IPS-NIHi7 (cell line): ENCODE measurements around the gene ZNF600.
A peak's percentile ranks its signal among the peaks of the same experiment; 100 is the strongest.
"Not testable (repeated sequence)": the region's sequence is repeated elsewhere in the genome, so short reads cannot be mapped to it uniquely, and the experiment has no call there.

Source experiments
- DNase-seq: peaks from one replicate; pipeline ENCODE4 v3.0.0; 2012; ENCODE audit warnings: mixed read lengths; ENCODE audit errors: extremely low spot score

ZNF600 gene

GRCh38 chr19:52741951-52742485 is 44.6 kb downstream of the ZNF600 start:
- no peak for DNase-seq

- not testable (repeated sequence) for DNase-seq
Observed at GRCh38 chr19:52741371-52741770, 45.2 kb downstream of the ZNF600 start.

DNA sequence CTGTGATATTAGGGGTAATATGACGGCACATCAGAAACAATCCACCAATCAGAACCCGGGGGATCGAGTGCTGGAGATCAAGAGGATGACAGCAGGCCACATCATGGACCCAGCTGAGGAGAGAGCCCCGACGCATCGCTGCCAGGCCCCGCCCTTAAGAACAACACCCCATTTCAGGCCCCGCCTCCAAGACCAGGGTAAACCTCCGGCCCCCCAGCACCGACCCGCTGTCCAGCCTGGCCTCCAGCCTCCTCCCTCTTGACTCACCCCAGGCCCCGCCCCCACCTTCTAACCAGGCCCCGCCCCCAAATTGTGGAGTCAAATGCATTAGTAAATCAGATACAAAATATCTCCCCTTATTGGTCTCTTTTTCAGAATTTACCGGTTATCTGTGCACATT is 47.0 kb downstream of the ZNF600 start:
- DNase-seq = peak; percentile 31

DNA sequence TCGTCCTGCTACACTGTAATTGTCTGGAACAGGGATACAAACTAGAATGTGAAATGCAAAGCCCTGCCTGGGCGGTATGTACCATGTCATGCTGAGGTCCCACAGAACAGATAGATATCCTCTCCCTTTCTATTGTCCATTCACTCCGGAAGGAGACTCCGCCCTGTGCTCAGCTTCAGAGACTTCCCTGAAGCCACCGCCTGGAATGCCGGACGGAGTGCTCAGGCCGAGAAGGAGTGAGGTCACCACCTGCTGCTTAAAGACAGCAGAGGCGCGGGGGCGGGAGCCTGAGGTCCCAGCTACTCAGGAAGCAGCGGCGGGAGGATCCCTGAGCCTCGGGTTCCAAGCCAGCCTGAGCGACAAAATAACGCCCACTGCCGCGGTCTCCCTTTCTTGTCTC is 50.9 kb downstream of the ZNF600 start:
- DNase-seq = peak; percentile 71

DNA sequence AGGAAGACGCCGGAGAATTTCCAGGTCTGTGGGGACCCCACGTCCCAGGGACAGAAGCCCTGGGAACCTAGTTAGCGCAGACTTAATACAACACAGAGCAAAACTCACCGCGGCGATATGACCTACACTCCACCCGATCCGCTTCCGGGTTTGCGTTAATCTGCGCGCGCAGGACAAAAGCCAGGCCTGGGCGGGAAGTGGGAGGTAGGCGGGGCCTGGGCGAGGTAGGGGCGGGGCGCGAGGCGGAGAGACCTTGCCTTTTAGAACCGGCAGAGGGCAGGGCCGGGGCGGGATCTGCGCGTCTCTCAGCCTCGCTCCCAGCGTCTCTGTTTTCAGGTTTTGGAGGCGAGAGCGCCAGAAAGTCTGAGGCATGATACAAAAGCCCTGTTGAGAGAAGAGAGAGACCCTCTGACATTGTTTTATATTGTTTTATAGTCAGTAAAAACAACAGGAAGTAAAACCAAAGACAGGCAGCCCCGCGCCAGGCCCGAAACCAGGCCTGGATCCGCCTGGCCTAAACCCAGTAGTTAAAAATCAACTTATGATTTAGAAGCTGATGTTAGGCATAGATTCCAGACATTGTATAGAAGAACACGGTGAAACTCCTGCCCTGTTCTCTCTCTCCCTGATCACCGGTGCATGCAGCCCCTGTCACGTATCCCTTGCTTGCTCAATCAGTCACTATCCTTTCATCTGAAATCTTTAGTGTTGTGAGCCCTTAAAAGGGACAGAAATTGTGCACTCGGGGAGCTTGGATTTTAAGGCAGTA is 51.5 kb downstream of the ZNF600 start, which contains the start of gene ZNF611:
Gene ZNF611, minus strand, starts transcription at position 152 of the 769 bp plus-strand sequence. CDS start 19,150 bp downstream, outside the sequence.
- DNase-seq = peak; percentile 90

- no peak for DNase-seq
Observed at GRCh38 chr19:52734331-52734892, 52.2 kb downstream of the ZNF600 start.

- not testable (repeated sequence) for DNase-seq
Observed at GRCh38 chr19:52726051-52726450, 60.5 kb downstream of the ZNF600 start.

DNA sequence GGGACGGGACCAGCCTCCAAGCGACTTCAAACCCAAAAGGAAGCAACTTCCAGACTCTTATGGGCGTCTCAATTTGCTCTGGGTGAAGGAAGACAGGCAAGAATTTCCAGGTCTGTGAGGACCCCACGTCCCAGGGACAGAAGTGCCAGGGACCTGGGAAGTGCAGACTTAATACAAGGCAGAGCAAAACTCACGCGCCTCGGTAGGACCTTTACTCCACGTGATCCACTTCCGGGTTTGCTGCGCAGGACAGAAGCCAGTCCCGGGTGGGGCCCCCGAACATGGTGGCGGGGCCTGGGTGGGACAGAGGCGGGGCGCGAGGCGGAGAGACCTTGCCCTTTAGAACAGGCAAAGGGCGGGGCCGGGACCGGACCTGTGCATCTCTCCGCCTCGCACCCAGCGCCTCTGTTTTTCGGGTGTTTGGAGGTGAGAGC is 61.0 kb downstream of the ZNF600 start:
- no peak for DNase-seq

DNA sequence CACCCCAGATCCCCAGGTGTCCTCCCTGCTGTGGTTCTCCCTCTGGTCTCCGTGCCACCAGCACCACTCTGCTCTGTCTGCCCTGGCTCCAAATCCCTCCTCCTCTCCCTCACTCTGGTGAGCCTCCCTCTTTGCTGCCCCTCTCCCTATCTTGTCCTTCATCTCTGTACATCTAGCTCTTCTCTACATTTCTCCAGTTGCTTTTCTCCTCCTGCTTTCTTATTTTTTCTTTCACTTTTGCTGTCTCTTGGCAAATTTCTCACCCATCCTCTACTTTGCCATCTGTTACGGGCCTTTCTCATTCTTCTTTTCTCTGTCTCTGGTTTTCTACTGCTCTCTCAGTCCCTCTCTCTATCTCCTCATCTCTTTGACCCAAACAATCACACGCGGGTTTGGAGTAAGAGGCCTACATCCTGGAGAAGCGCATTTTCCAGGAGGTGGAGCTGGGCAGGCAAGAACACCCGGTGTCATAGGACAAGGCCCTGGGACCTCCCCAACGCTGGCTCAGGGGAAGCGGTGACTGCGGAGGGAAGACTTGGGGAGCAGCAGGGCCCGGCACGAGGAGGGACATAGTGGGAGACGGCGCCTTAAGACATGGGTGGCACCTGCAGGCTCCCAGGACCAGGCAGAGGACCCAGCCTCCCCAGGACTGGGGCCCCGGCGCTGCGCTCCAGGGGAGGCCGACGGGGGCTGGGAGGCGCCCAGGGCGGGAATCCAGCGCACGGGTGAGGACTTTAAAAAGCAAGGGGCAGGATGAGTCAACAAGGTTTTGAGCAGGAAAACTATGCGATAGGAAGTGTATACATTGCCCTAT is 61.7 kb downstream of the ZNF600 start:
- no peak for DNase-seq

DNA sequence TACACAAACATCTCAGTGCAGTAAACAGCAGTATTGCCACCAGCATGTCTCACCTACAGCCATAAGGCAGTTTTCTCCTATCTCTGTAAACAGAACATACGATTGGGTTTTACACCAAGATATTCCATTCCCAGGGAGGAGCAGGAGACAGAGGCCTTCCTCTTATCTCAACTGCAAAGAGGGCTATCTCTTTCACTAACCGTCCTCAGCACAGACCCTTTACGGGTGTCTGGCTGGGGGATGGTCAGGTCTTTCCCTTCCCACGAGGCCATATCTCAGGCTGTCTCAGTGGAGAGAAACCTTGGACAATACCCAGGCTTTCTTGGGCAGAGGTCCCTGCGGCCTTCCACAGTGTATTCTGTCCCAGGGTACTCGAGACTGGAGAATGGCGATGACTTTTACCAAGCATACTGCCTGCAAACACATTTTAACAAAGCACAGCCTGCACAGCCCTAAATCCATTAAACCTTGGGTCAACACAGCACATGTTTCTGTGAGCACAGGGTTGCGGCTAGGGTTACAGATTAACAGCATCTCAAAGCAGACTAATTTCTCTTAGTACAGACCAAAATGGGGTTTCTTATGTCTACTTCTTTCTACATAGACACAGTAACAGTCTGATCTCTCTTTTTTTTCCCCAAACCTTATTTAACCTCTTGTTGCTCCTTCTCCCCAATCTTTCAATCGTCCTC is 62.5 kb downstream of the ZNF600 start:
- not testable (repeated sequence) for DNase-seq

- no peak for DNase-seq
Observed at GRCh38 chr19:52722062-52723003, 64.3 kb downstream of the ZNF600 start.

DNA sequence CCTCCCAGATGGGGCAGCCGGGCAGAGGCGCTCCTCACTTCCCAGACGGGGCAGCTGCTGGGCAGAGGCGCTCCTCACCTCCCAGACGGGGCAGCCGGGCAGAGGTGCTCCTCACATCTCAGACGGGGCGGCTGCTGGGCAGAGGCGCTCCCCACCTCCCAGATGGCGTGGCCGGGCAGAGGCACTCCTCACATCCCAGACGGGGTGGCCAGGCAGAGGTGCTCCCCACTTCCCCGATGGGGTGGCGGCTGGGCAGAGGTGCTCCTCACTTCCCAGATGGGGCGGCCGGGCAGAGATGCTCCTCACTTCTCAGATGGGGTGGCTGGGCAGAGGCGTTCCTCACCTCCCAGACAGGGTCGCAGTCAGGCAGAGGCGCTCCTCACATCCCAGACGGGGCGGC is 66.0 kb downstream of the ZNF600 start:
- not testable (repeated sequence) for DNase-seq

DNA sequence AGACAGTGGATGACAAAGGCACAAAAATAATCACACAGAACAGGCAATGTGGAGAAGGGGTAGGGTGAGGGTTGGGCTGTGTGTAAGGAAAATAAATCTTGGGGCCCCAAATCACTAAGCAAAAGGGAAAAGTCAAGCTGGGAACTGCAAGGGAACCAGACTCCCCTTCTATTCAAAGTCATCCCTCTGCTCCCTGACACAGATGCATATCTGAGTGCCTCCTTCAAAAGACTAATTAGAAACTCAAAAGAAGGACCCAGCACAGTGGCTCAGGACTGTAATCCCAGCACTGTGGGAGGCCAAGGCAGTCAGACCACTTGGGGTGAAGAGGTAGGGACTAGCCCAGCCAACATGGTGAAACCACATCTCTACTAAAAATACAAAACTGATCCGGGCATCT is 70.1 kb downstream of the ZNF600 start:
- no peak for DNase-seq

DNA sequence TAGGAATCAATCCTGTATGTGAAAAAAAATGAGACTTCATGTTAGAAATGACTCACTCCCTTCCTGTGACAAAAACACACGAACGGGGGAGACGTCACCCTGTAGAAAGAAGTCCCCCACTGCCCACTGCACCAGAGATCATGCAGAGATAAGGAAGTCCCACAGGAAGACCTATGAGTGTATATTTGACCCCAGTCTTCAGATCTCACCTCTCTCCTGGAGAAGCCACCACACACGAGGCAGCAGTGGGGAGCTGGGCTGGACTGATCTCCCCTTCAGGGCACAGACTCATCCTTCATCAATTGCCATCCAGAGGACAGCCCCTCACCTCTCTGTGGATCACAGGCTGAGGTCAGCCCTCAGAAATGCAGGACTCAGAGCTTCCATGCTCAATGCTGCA is 70.7 kb downstream of the ZNF600 start:
- DNase-seq = not testable (repeated sequence)

GRCh38 chr19:52715330-52715729 is 71.3 kb downstream of the ZNF600 start:
- DNase-seq = not testable (repeated sequence)
